Fibroblast of peridontal ligament (primary cell): ENCODE data around the gene FRMPD1.
A peak's percentile ranks its signal among the peaks of the same experiment; 100 is the strongest.

Experiments
- DNase-seq: peaks from one replicate; pipeline ENCODE4 v3.0.0-alpha.2; 2010; ENCODE audit errors: extremely low read depth

The FRMPD1 gene

GRCh38 chr9:37626708-37627292, 24.0 kb upstream of the FRMPD1 start:
- no peak for DNase-seq

GRCh38 chr9:37632479-37632878, 18.3 kb upstream of the FRMPD1 start:
- DNase-seq = no peak

- no peak for DNase-seq
These were observed 14.9 kb upstream of the FRMPD1 start for GRCh38 chr9:37635808-37636207.

GRCh38 chr9:37636511-37637448, 14.0 kb upstream of the FRMPD1 start:
- DNase-seq = no peak

GRCh38 chr9:37639109-37639762, 11.5 kb upstream of the FRMPD1 start:
- DNase-seq = peak; percentile 38

- DNase-seq = no peak
These were observed 10.9 kb upstream of the FRMPD1 start for GRCh38 chr9:37639841-37640240.

GRCh38 chr9:37640246-37640645, 10.5 kb upstream of the FRMPD1 start:
- DNase-seq = no peak

- no peak for DNase-seq
These were observed 9.4 kb upstream of the FRMPD1 start for GRCh38 chr9:37641331-37641730.

- no peak for DNase-seq
These were observed 7.5 kb upstream of the FRMPD1 start for GRCh38 chr9:37643214-37643613.

- no peak for DNase-seq
These were observed 4.7 kb upstream of the FRMPD1 start for GRCh38 chr9:37645903-37646506.

- no peak for DNase-seq
These were observed 368 bp upstream of the FRMPD1 start for GRCh38 chr9:37650299-37650872.

- DNase-seq = no peak
These were observed 1.5 kb downstream of the FRMPD1 start for GRCh38 chr9:37652261-37652660.

GRCh38 chr9:37653385-37653784, 2.6 kb downstream of the FRMPD1 start:
- no peak for DNase-seq

GRCh38 chr9:37656936-37657335, 6.2 kb downstream of the FRMPD1 start:
- peak; percentile 12 for DNase-seq

- no peak for DNase-seq
These were observed 9.9 kb downstream of the FRMPD1 start for GRCh38 chr9:37660691-37661090.

GRCh38 chr9:37663926-37664325, 13.2 kb downstream of the FRMPD1 start:
- no peak for DNase-seq

- DNase-seq = no peak
These were observed 17.0 kb downstream of the FRMPD1 start for GRCh38 chr9:37667706-37668105.

- DNase-seq = no peak
These were observed 17.4 kb downstream of the FRMPD1 start for GRCh38 chr9:37668116-37668601.

GRCh38 chr9:37669232-37669631, 18.5 kb downstream of the FRMPD1 start:
- DNase-seq = no peak

- no peak for DNase-seq
These were observed 24.9 kb downstream of the FRMPD1 start for GRCh38 chr9:37675661-37676060.

GRCh38 chr9:37676411-37676830, 25.7 kb downstream of the FRMPD1 start:
- DNase-seq = peak; percentile 6

- DNase-seq = no peak
These were observed 26.7 kb downstream of the FRMPD1 start for GRCh38 chr9:37677435-37677834.
